ENCODE measurements around the gene GLS. TPM values are rescaled to one million over a fixed set of nuclear protein-coding genes. Genes with fewer than 3 reads are reported as not detected.

The GLS gene
- total and polyA plus RNA-seq, 2 of the 13 experiments (the other 11 are each of a cell fraction or from before 2014, with no cell fraction given): 78.6 to 183 TPM

GRCh38 chr2:190881598-190882410 is 1.2 kb downstream of the GLS start (continued):
- TF ChIP-seq PRPF4 (IDR thresholded peaks at IDR 0.05; ENCODE audit: low read depth, low read length, poor library complexity, severe bottlenecking): no peak
- TF ChIP-seq ATAD3A (CRISPR knock-in tag; IDR thresholded peaks at IDR 0.05): no peak
- TF ChIP-seq ZBTB3 (CRISPR knock-in tag; IDR thresholded peaks at IDR 0.05; ENCODE audit: borderline replicate concordance, low read depth): no peak
- TF ChIP-seq HIVEP1 (CRISPR knock-in tag; IDR thresholded peaks at IDR 0.05): no peak
- no peak; the same call in 1 of the 2 replicates for TF ChIP-seq ZNF629 (CRISPR knock-in tag; conservative IDR thresholded peaks at IDR 0.05)
- 0 out of 2 replicates have a peak, but pooled peaks have one; percentile 22 for TF ChIP-seq MZF1 (CRISPR knock-in tag; IDR thresholded peaks at IDR 0.05; ENCODE audit: borderline replicate concordance)
- 0 out of 2 replicates have a peak, but pooled peaks have one; percentile 87 for TF ChIP-seq FOXO4 (CRISPR knock-in tag; conservative IDR thresholded peaks at IDR 0.05)
- TF ChIP-seq ZKSCAN8 (CRISPR knock-in tag; IDR thresholded peaks at IDR 0.05; ENCODE audit: borderline replicate concordance): peak; percentile 77; the same call in 1 of the 2 replicates
- no peak for TF ChIP-seq ZNF549 (CRISPR knock-in tag; IDR thresholded peaks at IDR 0.05)
- no peak for TF ChIP-seq ZNF577 (CRISPR knock-in tag; IDR thresholded peaks at IDR 0.05; ENCODE audit: borderline replicate concordance, low read depth)
- TF ChIP-seq RAD51 (IDR thresholded peaks at IDR 0.05; ENCODE audit: borderline replicate concordance): no peak
- peak; percentile 89 for TF ChIP-seq BHLHE40 (IDR thresholded peaks at IDR 0.05; ENCODE audit: low read length)
- TF ChIP-seq ZNF496 (CRISPR knock-in tag; IDR thresholded peaks at IDR 0.05; ENCODE audit: insufficient replicate concordance): no peak
- 0 out of 2 replicates have a peak, but pooled peaks have one; percentile 31 for TF ChIP-seq ZBTB14 (CRISPR knock-in tag; IDR thresholded peaks at IDR 0.05)
- no peak for TF ChIP-seq ZNF207 (IDR thresholded peaks at IDR 0.05; ENCODE audit: borderline replicate concordance)
- peak; percentile 80 for TF ChIP-seq ELF3 (CRISPR knock-in tag; IDR thresholded peaks at IDR 0.05)
- 0 out of 2 replicates have a peak, but pooled peaks have one; percentile 55 for TF ChIP-seq HIC2 (CRISPR knock-in tag; IDR thresholded peaks at IDR 0.05; ENCODE audit: low read depth)
- no peak for TF ChIP-seq SNAPC5 (CRISPR knock-in tag; IDR thresholded peaks at IDR 0.05; ENCODE audit: borderline replicate concordance)
- TF ChIP-seq ELF4 (CRISPR knock-in tag; IDR thresholded peaks at IDR 0.05; ENCODE audit: borderline replicate concordance): no peak
- 0 out of 2 replicates have a peak, but pooled peaks have one; percentile 59 for TF ChIP-seq ZNF839 (CRISPR knock-in tag; IDR thresholded peaks at IDR 0.05; ENCODE audit: borderline replicate concordance)
- no peak for TF ChIP-seq ZNF329 (CRISPR knock-in tag; IDR thresholded peaks at IDR 0.05; ENCODE audit: low read depth)
- TF ChIP-seq KMT2A (CRISPR knock-in tag; IDR thresholded peaks at IDR 0.05): peak; percentile 95; the same call in 1 of the 2 replicates
- TF ChIP-seq SMAD1 (CRISPR knock-in tag; IDR thresholded peaks at IDR 0.05; ENCODE audit: borderline replicate concordance, low read depth): no peak; the same call in 1 of the 2 replicates
- peak; percentile 39 for TF ChIP-seq XRCC5 (optimal IDR thresholded peaks at IDR 0.05; ENCODE audit: low read length)

Data from HepG2 (cell line).